Activated CD4-positive, alpha-beta T cell treated with anti-CD3 and anti-CD28 coated beads for 24 hours (primary cell): ENCODE results near the gene PHF2.

Experiments
- DNase-seq, 2 donors: peaks; one replicate each; pipeline ENCODE4 v3.0.0-alpha.2; 2020; ENCODE audit warnings: low read depth in 2 of 2

Gene PHF2

GRCh38 chr9:93701494-93702218, 125.3 kb downstream of the PHF2 start:
- DNase-seq = no peak

- no peak for DNase-seq
Observed at GRCh38 chr9:93702261-93702660, 125.9 kb downstream of the PHF2 start.

- DNase-seq = no peak
Observed at GRCh38 chr9:93708289-93708986, 132.1 kb downstream of the PHF2 start.

- DNase-seq = no peak
Observed at GRCh38 chr9:93708987-93709302, 132.6 kb downstream of the PHF2 start.

- no peak for DNase-seq
Observed at GRCh38 chr9:93709600-93710369, 133.4 kb downstream of the PHF2 start.

GRCh38 chr9:93710370-93710723, 134.0 kb downstream of the PHF2 start:
- no peak for DNase-seq

- no peak for DNase-seq
Observed at GRCh38 chr9:93711002-93711401, 134.6 kb downstream of the PHF2 start.

- no peak for DNase-seq
Observed at GRCh38 chr9:93712896-93713295, 136.5 kb downstream of the PHF2 start.

GRCh38 chr9:93713716-93714115, 137.3 kb downstream of the PHF2 start:
- no peak for DNase-seq

GRCh38 chr9:93721417-93721965, 145.1 kb downstream of the PHF2 start:
- DNase-seq = no peak

GRCh38 chr9:93724852-93725251, 148.5 kb downstream of the PHF2 start:
- DNase-seq = no peak

GRCh38 chr9:93725382-93725781, 149.0 kb downstream of the PHF2 start:
- DNase-seq = no peak

- no peak for DNase-seq
Observed at GRCh38 chr9:93726147-93726546, 149.8 kb downstream of the PHF2 start.
